Lower leg skin (tissue), 3 donors: ENCODE measurements around the gene FAM98C.

Experiments
- POLR2A ChIP-seq, 2 donors: fragments of 450-650 bp; IDR thresholded peaks; one replicate each; pipeline ENCODE4 v1.6.1; 2016 to 2017; ENCODE audit warnings: antibody characterized with exemption in 2 of 2, mild to moderate bottlenecking in 1 of 2, moderate library complexity in 1 of 2
- TF ChIP-seq, protein P1 (sequence below), 3 donors: fragments of 450-650 bp; IDR thresholded peaks; one replicate each; pipeline ENCODE4 v1.5.1; 2016; ENCODE audit warnings: antibody characterized with exemption in 3 of 3, mild to moderate bottlenecking in 3 of 3, moderate library complexity in 2 of 3

DNA sequence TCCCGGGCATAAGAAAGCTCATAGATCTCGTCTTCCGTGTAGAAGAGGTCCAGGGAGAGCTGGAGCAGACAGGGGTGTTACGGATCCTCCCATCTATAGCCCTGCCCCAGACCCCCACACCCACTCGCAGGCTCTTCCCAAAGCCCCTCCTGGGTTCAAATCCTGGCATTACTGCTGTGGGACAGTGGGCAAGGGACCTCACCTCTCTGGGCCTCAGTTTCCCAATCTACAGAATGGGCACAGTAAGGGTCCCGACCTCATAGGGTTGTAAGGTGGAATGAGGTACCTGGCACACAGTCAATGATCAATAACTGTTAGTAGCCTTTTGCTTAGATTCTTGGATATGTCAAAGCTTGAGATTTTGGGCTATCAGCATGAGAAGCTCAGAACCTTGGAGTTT lies 10.5 kb downstream of the FAM98C start:
- TF ChIP-seq, protein P1, sequence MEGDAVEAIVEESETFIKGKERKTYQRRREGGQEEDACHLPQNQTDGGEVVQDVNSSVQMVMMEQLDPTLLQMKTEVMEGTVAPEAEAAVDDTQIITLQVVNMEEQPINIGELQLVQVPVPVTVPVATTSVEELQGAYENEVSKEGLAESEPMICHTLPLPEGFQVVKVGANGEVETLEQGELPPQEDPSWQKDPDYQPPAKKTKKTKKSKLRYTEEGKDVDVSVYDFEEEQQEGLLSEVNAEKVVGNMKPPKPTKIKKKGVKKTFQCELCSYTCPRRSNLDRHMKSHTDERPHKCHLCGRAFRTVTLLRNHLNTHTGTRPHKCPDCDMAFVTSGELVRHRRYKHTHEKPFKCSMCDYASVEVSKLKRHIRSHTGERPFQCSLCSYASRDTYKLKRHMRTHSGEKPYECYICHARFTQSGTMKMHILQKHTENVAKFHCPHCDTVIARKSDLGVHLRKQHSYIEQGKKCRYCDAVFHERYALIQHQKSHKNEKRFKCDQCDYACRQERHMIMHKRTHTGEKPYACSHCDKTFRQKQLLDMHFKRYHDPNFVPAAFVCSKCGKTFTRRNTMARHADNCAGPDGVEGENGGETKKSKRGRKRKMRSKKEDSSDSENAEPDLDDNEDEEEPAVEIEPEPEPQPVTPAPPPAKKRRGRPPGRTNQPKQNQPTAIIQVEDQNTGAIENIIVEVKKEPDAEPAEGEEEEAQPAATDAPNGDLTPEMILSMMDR (IDR thresholded peaks at IDR 0.05): no peak
- no peak for TF ChIP-seq POLR2A (IDR thresholded peaks at IDR 0.05)
